Suprapubic skin (tissue), 4 donors: Measurements from ENCODE around the gene POU2AF2.

Experiments used
- POLR2A ChIP-seq, 2 donors: fragments of 450-650 bp; IDR thresholded peaks; one replicate each; pipeline ENCODE4 v1.6.1; 2017; ENCODE audit warnings: antibody characterized with exemption in 2 of 2, mild to moderate bottlenecking in 2 of 2, moderate library complexity in 2 of 2
- POLR2AphosphoS5 ChIP-seq, 3 donors: sonication (generic); formaldehyde crosslinking; IDR thresholded peaks; one replicate each; pipeline ENCODE4 v1.6.1; 2017; ENCODE audit warnings: antibody characterized with exemption in 3 of 3
- TF ChIP-seq, protein P1 (sequence below), 2 donors: fragments of 200-600 bp in 1 of 2; fragments of 450-650 bp in 1 of 2; sonication (generic) in 1 of 2; IDR thresholded peaks; one replicate each; pipeline ENCODE4 v1.5.1; 2016 to 2019; ENCODE audit warnings: antibody characterized with exemption in 2 of 2, mild to moderate bottlenecking in 1 of 2, moderate library complexity in 1 of 2

DNA sequence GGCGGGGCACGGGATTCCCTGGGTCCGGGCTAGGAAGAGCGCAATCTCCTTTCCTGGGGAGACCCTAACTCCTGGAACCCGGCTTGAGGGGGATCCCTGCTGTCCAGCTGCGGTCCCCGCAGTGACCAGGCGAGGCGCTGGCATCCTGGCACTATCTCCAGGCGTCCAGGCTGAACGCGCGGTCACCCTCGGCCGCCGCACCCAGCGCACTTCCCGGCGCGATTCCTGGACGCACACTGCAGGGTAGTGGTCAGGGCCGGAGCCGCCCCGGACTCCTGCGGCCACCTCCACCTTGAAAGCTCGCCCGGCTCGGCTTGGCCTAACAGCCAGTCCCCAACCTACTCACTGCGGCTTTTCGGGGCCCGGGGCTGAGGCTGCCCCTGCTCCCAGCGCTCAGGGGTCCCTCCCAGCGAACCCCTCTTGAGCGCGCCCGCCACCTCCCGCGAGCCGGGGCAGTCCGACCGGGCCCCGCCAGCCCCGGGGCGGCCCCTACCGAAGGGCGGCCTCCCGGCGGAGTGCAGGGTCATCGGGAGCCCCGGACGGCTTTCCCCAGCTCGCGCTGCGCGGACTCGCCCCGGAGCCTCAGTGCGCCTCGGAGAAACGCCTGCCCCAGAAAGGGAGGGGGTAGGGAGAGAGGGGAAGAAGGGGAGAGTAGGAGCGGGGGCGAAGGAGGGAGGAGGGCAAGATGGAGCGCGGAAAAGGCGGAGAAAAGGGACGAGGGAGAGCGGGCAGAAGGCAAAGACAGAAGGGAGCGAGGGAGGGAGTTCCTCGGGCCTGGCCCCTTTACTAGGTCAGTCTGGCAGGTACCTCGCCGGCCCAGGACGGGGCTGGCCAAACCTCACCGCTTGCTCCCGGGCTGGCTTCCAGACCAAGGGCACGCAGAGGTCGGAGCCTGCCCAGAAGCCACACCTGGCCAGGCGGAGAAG lies 53.8 kb downstream of the POU2AF2 start:
- TF ChIP-seq, protein P1, sequence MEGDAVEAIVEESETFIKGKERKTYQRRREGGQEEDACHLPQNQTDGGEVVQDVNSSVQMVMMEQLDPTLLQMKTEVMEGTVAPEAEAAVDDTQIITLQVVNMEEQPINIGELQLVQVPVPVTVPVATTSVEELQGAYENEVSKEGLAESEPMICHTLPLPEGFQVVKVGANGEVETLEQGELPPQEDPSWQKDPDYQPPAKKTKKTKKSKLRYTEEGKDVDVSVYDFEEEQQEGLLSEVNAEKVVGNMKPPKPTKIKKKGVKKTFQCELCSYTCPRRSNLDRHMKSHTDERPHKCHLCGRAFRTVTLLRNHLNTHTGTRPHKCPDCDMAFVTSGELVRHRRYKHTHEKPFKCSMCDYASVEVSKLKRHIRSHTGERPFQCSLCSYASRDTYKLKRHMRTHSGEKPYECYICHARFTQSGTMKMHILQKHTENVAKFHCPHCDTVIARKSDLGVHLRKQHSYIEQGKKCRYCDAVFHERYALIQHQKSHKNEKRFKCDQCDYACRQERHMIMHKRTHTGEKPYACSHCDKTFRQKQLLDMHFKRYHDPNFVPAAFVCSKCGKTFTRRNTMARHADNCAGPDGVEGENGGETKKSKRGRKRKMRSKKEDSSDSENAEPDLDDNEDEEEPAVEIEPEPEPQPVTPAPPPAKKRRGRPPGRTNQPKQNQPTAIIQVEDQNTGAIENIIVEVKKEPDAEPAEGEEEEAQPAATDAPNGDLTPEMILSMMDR (IDR thresholded peaks at IDR 0.05): peak; percentile 36 to 62
- TF ChIP-seq POLR2A (IDR thresholded peaks at IDR 0.05) (no peak), POLR2AphosphoS5 (IDR thresholded peaks at IDR 0.05) (no peak)
